Kidney glomerular epithelial cell (primary cell): ENCODE results near the gene OVOL1.
"Not testable (repeated sequence)": the region's sequence is repeated elsewhere in the genome, so short reads cannot be mapped to it uniquely, and the experiment has no call there.

Experiments
- DNase-seq: peaks from one replicate; lab custom pipeline; 2025; lab: John Stamatoyannopoulos, UW

OVOL1 gene

DNA sequence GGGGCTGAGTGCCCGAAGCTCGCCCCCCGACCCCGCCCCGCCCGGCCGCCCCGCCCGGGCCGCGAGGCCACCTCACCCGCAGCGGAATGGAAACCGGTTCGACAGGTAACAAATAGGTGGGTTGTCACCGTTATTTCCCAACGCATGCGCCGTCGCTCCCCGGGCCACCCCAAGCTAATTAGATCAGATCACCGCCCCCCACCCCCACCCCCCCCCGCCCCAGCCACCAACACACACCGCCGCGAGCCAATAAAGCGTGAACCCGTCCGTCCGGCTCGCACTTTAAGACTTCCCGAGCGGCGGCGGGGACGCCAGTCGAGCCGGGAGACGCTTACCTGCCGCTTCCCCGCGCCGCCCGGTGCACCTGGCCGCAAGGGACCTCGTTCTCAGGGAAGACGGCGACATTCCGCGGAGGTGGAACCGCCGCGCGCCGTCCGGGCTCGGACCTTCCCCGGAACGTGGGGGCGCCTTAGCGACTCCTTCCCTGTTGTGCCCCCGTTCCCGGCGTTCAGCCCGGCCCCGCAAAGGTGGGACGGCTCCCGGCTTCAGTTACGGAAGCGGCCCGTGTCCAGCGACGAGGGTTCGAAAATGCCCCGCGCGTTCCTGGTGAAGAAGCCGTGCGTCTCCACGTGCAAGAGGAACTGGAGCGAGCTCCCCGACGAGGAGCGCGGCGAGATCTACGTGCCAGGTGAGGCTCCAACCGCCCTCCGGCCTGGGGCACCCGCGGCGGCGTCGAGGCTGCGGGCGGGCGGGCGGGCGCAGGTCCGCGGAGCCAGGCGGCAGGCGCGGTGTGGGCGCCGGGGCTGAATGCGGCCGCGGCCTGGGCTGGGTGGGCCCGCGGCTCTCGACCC is at the start of gene OVOL1:
Gene OVOL1 (plus strand): TSS at position 278 of the 851 bp plus-strand sequence. CDS start 311 bp downstream, at position 589.
- DNase-seq: no peak

DNA sequence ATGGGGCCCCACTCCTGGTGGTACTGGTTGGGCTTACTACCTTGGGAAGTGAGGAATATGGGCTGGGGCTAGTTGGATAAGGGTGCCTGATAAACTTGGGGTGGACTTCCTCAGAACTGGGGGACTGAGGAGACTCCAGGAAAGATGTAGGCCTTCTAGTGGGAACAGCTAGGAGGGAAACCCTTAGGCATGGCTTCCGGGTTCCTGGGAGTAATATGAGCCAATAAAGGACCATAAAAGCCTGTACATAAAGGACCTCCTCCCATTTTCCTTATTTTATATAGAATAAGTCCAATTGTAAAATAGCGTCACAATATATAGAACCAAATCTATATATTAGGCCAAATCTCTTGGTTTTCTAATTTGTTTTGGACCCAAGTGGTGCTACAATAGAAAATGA is 47.8 kb upstream of the OVOL1 start:
- DNase-seq: no peak

DNA sequence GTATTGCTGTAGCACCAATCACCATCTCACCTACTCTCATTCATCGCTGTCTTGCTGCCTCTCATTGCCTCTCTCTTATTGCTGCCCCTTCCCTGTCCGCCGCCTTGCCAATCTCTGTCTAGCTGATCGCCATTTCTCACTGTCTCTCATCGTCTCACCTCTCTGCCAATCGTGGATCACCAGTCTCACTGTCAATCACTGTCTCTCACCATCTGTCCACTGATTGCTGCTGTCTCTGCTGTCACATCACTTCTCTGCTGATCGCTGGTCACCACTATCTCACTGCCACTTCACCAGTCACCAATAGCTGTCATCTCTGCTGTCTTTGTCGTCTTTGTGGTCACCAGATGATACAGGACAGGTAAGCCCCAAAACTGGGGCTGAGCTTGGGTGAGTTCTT is 45.7 kb upstream of the OVOL1 start:
- DNase-seq: no peak

DNA sequence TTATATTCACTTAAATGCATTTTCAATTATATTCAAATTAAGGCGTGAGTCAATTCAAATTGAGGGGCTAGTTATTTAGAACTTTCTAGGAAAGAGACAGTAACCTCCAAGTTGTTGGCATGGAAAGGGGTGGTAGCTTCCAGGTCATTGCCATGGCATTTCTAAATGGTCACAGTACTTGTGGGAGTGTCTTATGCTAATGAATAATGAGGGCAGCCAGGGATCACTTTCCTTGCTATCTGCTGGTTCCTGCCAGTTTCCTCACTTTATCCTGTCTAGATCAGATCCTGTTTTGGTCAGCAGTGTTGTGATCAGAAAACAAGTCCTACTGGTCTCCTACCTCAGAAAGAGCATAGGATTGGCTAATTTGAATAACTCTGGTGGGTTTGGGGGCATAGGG is 44.5 kb upstream of the OVOL1 start:
- no peak for DNase-seq

DNA sequence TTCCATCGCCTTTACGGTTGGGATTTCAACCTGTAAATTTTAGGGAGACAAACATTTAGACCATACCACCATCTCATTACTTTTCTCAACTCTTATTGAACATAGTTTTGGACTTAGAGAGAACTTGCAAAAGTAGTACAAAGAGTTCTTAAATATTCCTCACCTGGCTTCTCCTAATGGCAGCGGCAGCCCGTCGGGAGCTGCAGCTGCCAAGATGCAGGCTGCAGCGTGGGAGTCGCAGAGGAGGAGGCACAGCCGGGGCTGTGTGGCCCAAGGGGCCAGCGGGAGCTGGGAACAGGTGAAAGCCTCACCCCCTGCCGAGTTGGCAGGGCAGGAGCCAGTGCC is 43.2 kb upstream of the OVOL1 start:
- DNase-seq: no peak

DNA sequence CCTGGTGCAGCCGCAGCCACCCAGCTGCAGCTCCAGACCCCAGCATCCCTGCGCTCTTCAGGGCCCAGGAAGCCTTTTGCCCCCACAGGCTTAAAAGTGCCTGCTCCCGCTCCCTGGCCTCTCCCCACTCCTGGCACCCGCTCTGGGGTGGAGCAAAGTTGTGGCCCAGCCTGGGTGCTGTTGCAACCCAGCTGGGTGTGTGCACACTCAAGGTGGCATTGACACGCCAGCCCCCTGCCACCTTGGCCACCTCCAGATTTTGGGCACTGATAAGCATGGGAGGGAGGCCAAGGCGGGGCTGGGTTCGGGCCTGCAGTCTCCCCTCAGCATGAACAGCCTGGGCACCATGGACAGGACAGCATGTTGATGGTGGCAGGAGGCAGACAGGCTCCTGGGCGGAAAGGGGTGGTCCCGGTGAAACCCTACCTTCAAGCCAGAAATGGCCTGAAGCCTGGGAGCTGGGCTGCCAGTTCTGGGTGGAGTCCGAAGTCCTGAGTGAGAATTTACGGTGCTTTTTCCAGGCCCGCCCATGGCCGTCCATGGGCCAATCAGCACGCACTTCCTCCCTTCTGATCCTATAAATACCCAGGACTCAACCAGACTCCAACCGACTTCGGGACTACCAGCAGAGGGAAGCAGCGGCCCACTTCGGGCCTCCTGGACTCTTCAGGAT is 42.7 kb upstream of the OVOL1 start:
- no peak for DNase-seq

DNA sequence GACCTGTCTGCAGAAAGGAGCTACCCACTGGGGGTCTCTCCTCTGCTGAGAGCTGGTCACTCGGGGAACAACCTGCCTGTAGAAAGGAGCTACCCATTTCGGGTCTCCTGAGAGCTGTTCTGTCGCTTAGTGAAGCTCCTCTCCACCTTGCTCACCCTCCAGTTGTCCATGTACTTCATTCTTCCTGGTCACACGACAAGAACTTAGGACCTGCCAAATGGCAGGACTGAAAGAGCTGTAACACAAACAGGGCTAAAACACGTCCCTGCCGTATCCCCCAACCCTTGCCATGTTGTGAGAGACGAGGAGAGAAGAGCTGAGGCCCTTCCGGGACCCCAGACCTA is 42.2 kb upstream of the OVOL1 start:
- no peak for DNase-seq

DNA sequence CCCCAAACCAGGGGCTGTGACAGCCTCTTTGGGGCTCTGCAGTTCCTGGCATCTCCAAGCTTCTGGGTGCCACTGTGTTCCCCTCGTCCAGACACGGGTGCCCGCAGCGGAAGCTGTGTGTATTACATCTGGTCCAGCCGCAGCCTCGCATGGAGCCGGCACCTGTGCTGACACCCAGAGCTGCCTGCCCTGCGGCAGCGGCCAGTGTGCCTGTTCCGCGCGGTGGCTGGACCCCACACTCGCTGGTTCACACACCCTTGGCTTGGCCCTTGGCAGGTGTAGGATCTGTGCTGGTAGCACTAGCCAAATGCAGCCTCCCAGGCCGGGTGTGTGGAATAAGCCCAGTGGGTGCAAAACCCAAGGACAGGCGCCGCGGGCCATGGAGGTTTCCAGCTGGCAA is 41.8 kb upstream of the OVOL1 start:
- DNase-seq: no peak

DNA sequence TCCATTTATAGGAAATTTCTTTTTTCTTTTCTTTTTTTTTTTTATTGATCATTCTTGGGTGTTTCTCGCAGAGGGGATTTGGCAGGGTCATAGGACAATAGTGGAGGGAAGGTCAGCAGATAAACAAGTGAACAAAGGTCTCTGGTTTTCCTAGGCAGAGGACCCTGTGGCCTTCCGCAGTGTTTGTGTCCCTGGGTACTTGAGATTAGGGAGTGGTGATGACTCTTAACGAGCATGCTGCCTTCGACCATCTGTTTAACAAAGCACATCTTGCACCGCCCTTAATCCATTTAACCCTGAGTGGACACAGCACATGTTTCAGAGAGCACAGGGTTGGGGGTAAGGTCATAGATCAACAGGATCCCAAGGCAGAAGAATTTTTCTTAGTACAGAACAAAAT is 24.7 kb upstream of the OVOL1 start:
- not testable (repeated sequence) for DNase-seq

DNA sequence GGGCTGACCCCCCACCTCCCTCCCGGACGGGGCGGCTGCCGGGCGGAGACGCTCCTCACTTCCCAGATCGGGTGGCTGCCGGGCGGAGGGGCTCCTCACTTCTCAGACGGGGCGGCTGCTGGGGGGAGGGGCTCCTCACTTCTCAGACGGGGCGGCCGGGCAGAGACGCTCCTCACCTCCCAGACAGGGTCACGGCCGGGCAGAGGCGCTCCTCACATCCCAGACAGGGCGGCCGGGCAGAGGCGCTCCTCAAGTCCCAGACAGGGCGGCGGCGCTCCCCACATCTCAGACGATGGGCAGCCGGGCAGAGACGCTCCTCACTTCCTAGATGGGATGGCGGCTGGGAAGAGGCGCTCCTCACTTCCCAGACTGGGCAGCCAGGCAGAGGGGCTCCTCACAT is 24.0 kb upstream of the OVOL1 start:
- not testable (repeated sequence) for DNase-seq

DNA sequence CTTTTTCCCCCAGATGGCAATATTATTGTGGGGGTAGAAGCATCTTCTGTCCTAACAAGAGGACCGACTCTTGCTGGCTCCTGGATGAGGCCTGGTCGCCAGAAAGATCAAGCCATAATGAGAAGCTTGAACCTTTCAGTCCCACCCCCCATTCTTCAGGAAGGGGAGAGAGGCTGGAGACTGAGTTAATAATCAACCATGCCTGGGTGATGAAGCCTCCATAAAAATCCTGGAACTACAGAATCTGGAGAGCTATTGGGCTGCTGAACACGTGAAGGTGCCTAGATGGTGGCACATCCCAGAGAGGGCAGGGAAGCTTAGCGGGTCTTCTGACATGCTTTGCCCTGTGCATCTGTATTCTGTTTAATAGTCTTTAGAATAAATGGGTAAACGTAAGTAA is 22.4 kb upstream of the OVOL1 start:
- DNase-seq: no peak

DNA sequence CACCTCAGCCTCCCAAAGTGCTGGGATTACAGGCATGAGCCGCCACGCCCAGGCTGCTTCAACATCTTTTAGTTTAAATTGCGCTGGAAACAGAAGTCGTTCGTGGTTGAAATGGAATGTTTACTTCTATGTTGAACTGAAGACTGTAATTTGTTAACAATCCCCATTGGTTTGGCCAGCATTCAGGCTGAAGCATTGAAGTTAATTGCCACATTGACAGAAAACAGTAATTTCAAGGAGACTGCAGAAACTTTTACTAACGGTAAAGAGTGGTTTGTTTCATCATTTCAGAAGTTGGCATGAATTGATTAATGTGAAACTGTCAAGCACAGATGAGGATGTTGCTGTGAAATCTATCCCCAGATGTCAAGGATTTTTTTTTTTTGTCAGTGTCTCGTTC is 20.3 kb upstream of the OVOL1 start:
- no peak for DNase-seq

DNA sequence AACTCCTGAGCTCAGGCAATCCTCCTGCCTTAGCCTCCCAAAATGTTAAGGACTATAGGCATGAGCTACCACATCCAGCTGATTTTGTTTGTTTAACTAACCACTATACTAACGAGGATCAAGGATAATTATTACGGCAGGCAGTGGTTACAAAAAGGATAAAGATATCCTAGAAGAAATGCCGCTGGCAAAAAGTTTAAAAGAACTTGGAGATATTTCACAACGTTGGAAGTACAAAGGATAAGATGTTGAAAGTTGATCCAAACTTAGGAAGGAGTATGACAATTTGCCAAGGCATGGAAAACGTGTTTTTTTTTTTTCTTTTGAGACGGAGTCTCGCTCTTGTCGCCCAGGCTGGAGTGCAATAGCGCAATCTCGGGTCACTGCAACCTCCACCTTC is 19.5 kb upstream of the OVOL1 start:
- DNase-seq: no peak

DNA sequence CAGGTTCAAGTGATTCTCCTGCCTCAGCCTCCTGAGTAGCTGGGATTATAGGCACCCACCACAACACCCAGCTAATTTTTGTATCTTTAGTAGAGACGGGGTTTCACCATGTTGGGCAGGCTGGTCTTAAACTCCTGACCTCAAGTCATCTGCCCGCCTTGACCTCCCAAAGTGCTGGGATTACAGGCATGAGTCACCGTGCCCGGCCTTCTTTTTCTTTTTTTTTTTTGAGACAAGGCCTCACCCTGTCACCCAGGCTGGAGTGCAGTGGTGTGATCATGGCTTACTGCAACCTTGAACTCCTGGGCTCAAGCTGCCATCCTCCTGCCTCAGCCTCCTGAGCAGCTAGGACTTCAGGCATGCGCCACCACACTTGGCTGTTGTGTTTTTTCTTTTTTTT is 19.1 kb upstream of the OVOL1 start:
- DNase-seq: not testable (repeated sequence)

DNA sequence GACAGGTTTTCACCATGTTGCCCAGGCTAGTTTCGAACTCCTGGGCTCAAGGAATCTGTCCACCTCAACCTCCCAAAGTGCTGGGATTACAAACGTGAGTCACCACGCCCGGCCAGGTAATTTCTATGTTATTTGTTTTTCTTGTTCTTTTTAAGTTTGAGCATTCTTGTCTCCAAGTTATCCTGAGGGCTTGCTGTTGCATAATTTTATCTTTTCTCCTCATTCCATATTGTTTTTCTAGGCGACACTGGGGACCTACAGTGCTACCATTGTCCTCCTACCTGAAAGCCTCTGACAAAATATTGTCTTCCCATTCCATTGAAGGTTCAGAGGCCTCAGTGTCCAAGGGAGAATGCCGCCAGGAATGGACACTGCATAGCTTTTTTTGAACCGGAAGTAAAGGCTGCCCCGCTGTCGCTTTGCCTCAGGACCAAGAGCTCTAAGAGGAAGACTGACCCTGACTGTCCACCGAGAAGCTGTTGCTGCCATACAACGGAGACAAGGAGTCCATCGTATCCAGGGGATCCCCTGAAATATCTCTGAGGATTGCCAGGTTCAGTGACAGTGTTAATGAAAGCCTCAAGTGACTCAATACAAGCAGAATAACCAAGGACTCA is 15.8 kb upstream of the OVOL1 start:
- DNase-seq: no peak

DNA sequence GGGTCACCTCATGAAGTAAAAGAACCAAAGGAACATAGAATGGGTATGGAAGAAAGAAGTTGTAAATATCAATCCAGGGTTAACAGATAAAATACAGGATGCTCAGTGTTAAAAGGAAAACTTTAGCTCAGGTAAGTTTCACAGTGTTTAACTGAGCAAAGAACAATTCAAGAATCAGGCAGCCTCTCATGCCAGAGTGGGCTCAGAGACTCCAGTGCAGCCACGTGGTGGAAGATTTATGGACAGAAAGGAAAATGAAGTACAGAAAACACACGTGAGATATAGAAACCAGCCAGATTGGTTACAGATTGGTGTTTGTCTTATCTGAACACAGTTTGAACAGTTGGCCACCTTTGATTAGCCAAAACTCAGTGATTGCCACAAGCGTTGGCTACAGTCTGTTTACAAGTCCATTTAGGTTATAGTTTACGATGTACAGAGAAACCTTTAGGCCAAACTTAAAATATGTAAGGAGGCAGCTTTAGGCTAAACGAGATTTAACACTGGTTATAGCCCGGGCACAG is 15.2 kb upstream of the OVOL1 start:
- DNase-seq: no peak

DNA sequence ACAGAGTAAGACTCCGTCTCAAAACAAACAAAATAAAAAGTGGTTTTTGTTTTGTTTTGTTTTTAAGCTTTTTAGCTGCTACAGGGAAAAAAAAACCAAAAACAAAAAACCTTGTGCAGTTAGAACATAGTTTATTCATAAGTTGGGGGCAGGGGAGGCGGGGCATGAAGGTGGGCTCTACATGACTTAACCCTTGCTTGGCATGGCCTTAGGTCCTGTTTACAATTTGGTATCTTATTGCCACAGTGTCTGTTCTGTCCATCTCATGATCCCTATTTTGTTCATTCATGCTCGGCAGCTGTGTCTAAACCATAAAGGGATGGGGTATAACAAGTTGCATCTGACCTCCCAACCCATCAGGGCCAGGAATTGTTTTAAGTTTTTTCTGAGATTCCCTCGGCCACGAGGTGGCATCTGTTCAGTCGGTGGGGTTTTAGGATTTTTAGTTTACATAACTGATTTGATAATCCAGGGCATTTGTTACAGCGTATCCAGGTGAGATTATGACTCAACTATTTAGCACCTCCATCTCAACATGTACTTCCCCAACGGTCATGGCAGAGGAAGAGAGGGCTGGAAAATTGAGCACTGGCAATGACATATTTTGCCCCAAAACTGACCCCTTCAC is 13.0 kb upstream of the OVOL1 start:
- DNase-seq: no peak

DNA sequence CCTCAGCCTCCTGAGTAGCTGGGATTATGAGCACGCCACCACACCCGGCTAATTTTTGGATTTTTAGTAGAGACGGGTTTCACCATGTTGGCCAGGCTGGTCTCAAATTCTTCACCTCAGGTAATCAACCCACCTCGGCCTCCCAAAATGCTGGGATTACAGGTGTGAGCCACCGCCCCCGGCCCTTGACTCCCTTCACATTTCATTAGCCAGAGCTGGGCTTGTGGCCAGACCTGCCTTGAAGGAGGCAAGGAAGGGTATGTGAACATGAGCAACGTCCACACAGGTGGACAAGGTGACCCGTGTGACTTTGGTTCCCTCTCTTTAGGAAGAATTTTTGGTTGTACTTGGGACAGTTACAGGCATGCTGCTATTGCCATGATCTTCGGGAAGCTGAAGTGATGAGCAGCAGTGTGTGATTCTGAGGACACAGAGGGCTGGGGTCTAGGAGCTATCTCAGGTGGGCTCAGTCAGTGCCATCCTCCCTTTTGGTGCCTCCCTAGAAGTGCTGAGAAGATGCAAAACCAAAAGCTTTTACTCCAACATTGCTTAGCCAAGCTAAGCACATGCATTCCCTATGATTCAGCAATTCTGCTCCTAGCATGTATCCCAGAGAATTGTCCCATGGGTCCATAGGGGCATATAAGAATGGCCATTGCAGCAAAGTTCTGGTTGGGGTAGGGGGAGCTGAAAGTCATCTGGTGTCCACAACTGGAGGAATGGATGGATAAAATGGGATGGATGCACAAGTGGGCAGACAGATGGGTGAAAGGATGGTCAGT is 12.1 kb upstream of the OVOL1 start:
- DNase-seq: no peak

DNA sequence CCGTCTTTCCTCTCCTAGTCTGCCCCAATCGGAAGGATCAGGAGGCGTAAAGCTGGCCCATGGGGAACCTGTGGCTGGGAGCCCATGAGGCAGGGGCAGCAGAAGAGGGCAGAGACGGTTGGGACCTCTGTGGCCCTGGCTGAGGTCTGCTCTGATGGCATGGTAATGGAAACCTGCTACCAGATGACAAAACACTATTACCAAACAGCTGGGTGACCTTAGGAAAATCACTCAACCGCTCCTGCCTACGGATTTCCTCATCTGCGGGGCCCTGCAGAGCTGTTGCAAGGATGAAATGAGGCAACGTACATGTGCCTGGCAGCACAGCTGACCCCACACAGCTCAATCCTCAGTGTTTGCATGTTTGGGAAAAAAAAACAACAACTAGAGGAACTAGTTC is 10.7 kb upstream of the OVOL1 start:
- DNase-seq: no peak

DNA sequence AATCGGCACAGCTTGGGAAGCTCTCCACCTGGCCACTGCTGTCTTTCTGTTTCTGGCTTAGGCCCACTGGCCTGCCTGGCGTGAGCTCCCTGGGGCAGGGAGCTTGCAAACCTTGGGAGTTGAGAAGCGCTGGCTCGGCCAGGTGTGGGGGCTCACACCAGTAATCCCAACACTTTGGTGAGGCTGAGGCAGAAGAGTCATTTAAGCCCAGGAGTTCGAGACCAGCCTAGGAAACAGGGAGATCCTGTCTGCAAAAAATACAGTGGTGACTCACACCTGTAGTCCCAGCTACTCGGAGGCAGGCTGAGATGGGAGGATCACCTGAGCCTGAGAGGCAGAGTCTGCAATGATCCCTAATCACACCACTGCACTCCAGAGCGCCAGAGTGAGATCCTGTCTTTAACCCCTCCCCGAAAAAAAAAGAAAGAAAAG is 10.1 kb upstream of the OVOL1 start:
- DNase-seq: no peak

DNA sequence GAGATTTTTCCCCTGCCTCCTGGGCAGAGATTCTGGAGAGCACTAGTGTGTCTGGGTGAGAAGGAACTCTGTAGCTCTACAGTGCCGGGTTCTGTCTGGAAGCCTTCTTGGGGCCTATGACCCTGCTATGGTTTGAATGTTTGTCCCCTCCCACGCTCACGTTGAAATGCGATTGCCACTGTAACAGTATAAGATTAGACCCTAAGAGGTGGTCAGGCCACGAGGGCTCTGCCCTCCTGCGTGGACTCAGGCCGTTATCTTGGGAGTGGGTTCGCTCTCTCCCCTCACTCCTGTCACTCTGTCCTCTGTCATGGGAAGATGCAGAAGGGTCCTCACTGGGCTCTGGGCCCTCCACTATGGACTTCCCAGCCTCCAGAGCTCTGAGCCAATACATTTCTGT is 9.6 kb upstream of the OVOL1 start:
- DNase-seq: no peak

DNA sequence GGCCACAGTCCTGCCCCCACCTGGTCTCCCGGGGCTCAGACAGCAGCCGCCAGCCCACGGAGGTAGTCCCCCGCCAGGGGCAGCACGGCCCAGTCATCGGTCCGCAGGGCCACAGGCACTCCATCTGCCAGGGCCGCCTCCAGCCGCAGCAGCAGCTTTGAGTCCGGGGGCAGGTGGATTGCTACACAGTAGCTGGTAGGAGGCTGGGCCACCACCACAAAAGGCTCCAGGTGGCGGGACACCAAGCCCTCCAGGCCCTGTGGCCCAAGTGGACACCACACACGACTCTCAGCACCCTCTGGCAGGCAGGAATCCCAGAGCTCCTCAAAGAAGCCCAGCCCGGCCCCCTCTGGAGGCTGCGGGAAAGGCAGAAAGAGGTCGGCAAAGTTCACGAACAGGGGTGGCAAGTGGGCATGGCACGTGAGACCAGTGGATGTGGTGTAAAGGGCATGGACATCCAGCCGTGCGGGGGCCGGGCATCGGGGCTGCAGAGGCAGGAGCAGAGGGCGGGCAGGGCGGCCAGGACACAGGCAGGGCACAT is 9.0 kb upstream of the OVOL1 start:
- DNase-seq: no peak
